SH-SY5Y (cell line): ENCODE results near the gene ETDC.

Experiments used
- GATA2 ChIP-seq: IDR thresholded peaks from 2 replicates; pipeline ENCODE4 v1.6.1; 2011; ENCODE audit warnings: mild to moderate bottlenecking, low read depth, low read length
- GATA3 ChIP-seq: IDR thresholded peaks from 2 replicates; pipeline ENCODE4 v1.6.1; 2011; ENCODE audit warnings: low read depth, mild to moderate bottlenecking, low read length, moderate library complexity

Gene ETDC

GRCh38 chrX:135328421-135329005 is 19.2 kb downstream of the ETDC start:
- TF ChIP-seq GATA2 (no peak), GATA3 (no peak)

- TF ChIP-seq GATA2 (no peak), GATA3 (no peak)
These were observed 21.4 kb downstream of the ETDC start for GRCh38 chrX:135330706-135331105.

- TF ChIP-seq GATA3 (no peak), GATA2 (no peak)
These were observed 22.2 kb downstream of the ETDC start for GRCh38 chrX:135331525-135331924.

- no peak for TF ChIP-seq GATA2
- TF ChIP-seq GATA3, result no peak
These were observed 31.6 kb downstream of the ETDC start for GRCh38 chrX:135340831-135341230.

GRCh38 chrX:135345107-135345589 is 35.9 kb downstream of the ETDC start:
- no peak for TF ChIP-seq GATA2

GRCh38 chrX:135346975-135347374 is 37.7 kb downstream of the ETDC start:
- TF ChIP-seq GATA2, result no peak
- no peak for TF ChIP-seq GATA3

- TF ChIP-seq GATA3 (no peak), GATA2 (no peak)
These were observed 38.2 kb downstream of the ETDC start for GRCh38 chrX:135347381-135348016.

GRCh38 chrX:135354288-135354687 is 45.0 kb downstream of the ETDC start:
- no peak for TF ChIP-seq GATA3
- no peak for TF ChIP-seq GATA2
